Measurements from ENCODE around the gene IGSF21.

DNA sequence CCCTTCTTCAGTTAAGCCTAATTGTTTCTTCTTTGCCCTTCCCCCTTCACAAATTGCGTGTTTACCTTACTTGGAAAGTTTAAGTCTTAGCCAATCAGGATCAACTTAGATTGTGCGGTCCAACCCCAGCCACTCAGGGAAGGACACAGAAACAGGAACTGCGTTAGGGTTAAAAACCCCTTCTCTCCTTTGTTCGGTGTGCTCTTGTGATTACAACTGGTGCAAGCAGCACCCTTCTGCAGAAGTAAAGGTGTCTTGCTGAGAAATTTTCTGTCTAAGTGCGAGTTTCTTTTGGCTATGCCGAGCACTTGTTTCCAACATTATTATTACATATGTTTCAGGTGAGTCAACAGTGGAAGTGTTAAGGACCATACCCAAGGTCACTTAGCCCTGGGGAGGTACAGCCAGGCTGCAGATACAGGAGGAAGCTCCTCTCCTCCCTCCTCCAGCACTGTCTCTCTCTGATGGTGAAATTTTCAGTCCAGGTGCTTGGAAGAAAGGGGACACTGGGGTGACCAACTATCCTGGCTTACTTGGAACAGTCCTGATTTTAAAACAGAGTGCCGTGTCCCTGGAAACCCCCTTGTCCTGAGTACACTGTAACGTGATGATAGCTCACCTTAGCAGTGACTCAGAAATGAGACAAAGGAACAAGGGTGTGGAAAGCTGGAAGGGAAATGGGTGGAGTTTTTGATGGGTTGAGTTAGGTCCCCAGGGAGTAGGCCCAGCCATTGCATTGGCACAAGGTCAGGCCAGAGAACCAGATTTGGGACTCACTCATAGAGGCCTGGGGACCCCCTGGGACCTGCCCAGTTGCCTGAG lies 304.4 kb downstream of the IGSF21 start:
- TF ChIP-seq RFX5 (IDR thresholded peaks at IDR 0.05; ENCODE audit: low read depth, low read length): no peak
- TF ChIP-seq, protein P1, sequence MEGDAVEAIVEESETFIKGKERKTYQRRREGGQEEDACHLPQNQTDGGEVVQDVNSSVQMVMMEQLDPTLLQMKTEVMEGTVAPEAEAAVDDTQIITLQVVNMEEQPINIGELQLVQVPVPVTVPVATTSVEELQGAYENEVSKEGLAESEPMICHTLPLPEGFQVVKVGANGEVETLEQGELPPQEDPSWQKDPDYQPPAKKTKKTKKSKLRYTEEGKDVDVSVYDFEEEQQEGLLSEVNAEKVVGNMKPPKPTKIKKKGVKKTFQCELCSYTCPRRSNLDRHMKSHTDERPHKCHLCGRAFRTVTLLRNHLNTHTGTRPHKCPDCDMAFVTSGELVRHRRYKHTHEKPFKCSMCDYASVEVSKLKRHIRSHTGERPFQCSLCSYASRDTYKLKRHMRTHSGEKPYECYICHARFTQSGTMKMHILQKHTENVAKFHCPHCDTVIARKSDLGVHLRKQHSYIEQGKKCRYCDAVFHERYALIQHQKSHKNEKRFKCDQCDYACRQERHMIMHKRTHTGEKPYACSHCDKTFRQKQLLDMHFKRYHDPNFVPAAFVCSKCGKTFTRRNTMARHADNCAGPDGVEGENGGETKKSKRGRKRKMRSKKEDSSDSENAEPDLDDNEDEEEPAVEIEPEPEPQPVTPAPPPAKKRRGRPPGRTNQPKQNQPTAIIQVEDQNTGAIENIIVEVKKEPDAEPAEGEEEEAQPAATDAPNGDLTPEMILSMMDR (conservative IDR thresholded peaks at IDR 0.05; ENCODE audit: low read depth, low read length): no peak

Measured in IMR-90 (cell line).